ENCODE measurements around the gene HABP4. TPM values are rescaled to one million over a fixed set of nuclear protein-coding genes. Genes with fewer than 3 reads are reported as not detected.

Gene HABP4
- total and polyA plus RNA-seq, 11 donors, result 17.8 to 35.7 (median 25.9) TPM

DNA sequence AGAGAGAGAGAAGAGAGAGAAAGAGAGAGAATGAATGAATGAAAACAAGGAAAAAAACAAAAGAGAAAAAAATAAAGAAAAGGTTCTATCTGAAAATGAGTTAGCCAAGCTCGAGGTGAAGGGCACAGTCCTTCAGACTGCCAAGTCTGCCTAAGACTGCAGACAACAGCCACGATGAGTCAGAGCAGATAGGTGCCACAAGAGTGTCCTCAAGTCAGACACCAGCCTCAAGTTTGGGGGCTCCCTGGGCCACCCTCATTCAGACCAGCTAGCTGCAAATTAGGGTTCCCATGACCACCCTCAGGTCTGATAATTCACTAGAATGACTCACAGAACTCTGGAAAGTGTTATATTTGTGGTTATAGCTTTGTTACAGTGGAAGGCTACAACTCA is 13.9 kb upstream of the HABP4 start:
- H3K4me3 ChIP-seq, result no peak overlapping the region
- no peaks in the 10 kb centered on the region for H3K27me3 ChIP-seq
- H3K4me1 ChIP-seq, result no peaks in the 10 kb centered on the region
- no peak overlapping the region for H3K27ac ChIP-seq
- no peak for DNase-seq
- 82 to 93% (median 87%) methylated on average over 2 of the region's 2 CpGs for WGBS, 4 donors
- H3K36me3 ChIP-seq, result no peaks in the 10 kb centered on the region
- intact Hi-C loops (cut with DNase I), result no loop called here
- TF ChIP-seq, protein P1, sequence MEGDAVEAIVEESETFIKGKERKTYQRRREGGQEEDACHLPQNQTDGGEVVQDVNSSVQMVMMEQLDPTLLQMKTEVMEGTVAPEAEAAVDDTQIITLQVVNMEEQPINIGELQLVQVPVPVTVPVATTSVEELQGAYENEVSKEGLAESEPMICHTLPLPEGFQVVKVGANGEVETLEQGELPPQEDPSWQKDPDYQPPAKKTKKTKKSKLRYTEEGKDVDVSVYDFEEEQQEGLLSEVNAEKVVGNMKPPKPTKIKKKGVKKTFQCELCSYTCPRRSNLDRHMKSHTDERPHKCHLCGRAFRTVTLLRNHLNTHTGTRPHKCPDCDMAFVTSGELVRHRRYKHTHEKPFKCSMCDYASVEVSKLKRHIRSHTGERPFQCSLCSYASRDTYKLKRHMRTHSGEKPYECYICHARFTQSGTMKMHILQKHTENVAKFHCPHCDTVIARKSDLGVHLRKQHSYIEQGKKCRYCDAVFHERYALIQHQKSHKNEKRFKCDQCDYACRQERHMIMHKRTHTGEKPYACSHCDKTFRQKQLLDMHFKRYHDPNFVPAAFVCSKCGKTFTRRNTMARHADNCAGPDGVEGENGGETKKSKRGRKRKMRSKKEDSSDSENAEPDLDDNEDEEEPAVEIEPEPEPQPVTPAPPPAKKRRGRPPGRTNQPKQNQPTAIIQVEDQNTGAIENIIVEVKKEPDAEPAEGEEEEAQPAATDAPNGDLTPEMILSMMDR (IDR thresholded peaks at IDR 0.05), result no peak
- TF ChIP-seq POLR2A (IDR thresholded peaks at IDR 0.05), result no peak
- no peak for ATAC-seq
- peaks cover 0 to 7% (median 0%) of the 10 kb centered on the region in 12 donors for H3K9me3 ChIP-seq

DNA sequence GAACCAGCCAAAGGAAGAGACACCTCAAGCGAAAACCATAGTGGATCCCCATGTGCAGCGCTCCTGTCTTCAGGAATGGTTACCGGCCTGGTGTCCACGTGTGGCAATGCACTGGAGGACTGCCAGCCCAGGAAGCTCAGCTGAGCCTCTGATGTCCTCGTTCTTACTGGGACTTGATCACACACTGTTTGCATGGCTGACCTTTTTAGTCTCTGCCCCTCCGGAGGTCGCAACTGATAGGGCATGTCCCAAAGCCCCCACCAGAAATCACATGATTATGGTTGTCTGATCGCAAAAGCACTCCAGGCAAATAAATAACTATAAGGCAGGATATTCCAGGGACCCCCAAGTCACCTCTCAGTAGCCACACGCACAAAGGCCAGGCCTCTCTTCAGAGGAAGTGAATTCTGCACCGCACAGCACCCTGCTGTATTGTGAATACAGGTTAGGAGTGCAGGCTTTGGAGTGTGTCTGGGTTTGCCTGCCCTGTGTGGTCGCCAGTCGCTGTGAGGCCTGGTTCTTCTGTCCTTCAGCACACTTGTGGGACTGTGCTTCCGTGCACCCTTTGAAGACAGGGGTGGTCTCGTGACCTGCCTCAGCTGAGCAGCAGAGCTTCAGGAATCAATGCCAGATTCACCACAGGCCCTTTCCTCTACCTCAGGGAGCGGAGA is 13.4 kb upstream of the HABP4 start:
- 84 to 90% (median 85%) methylated on average over 14 to 15 of the region's 15 CpGs for WGBS, 4 donors
- Histone ChIP-seq H3K9me3 (peaks cover 0 to 7% (median 0%) of the 10 kb centered on the region in 12 donors), H3K27ac (no peak overlapping the region), H3K27me3 (no peaks in the 10 kb centered on the region), H3K4me1 (no peaks in the 10 kb centered on the region), H3K4me3 (no peak overlapping the region), H3K36me3 (no peaks in the 10 kb centered on the region)
- ATAC-seq, result no peak
- TF ChIP-seq, protein P1 (IDR thresholded peaks at IDR 0.05), result no peak
- TF ChIP-seq POLR2A (IDR thresholded peaks at IDR 0.05), result no peak
- intact Hi-C loops (cut with DNase I), result no loop called here
- no peak for DNase-seq

DNA sequence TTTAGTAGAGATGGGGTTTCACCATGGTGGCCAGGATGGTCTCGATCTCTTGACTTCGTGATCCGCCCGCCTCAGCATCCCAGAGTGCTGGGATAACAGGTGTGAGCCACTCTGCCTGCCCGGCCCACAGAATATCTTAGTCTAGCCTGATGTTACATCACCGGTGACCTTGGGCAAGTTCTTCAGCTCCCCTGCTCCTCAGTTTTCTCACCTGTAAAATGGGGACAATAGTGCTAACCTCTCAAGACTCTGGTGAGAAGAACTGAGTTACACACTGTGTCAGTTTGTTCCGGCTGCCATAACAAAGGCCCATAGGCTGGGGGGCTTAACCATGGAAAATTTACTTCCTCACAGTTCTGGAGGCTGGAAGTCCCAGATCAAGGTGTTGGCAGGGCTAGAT is 12.5 kb upstream of the HABP4 start:
- H3K27ac ChIP-seq, result no peak overlapping the region
- no peak for ATAC-seq
- no peak for DNase-seq
- no peak overlapping the region for H3K4me3 ChIP-seq
- no peaks in the 10 kb centered on the region for H3K27me3 ChIP-seq
- 97 to 100% (median 98%) methylated on average over 7 of the region's 7 CpGs for WGBS, 4 donors
- TF ChIP-seq POLR2A (IDR thresholded peaks at IDR 0.05), result no peak
- intact Hi-C loops (cut with DNase I), result no loop called here
- H3K36me3 ChIP-seq, result no peaks in the 10 kb centered on the region
- H3K4me1 ChIP-seq, result no peaks in the 10 kb centered on the region
- peaks cover 0 to 7% (median 0%) of the 10 kb centered on the region in 12 donors for H3K9me3 ChIP-seq

- Histone ChIP-seq H3K4me1 (no peaks in the 10 kb centered on the region), H3K36me3 (no peaks in the 10 kb centered on the region), H3K27me3 (no peaks in the 10 kb centered on the region), H3K27ac (no peak overlapping the region), H3K4me3 (no peak overlapping the region), H3K9me3 (no peaks in the 10 kb centered on the region)
- no peak for TF ChIP-seq POLR2A (IDR thresholded peaks at IDR 0.05)
- TF ChIP-seq, protein P1 (IDR thresholded peaks at IDR 0.05), result no peak
- DNase-seq (no peak), ATAC-seq (no peak)
- WGBS, 4 donors, result 92 to 96% (median 94%) methylated on average over 5 of the region's 5 CpGs
- intact Hi-C loops (cut with DNase I), result loop anchor here in 3 of 10 donors (5.0 to 10.0 kb wide), 3 partner anchors 116 to 227 kb away; no protein-coding TSS in a partner anchor
Observed at GRCh38 chr9:96440671-96441199, 9.2 kb upstream of the HABP4 start.

All from heart left ventricle (tissue), 16 donors.